Measurements from ENCODE around the gene C6orf89. TPM values are rescaled to one million over a fixed set of nuclear protein-coding genes. Genes with fewer than 3 reads are reported as not detected.

Gene C6orf89
- polyA plus RNA-seq, 1 donor (not counting 4 experiments of a cell fraction or from before 2014, with no cell fraction given): 29.0 TPM

DNA sequence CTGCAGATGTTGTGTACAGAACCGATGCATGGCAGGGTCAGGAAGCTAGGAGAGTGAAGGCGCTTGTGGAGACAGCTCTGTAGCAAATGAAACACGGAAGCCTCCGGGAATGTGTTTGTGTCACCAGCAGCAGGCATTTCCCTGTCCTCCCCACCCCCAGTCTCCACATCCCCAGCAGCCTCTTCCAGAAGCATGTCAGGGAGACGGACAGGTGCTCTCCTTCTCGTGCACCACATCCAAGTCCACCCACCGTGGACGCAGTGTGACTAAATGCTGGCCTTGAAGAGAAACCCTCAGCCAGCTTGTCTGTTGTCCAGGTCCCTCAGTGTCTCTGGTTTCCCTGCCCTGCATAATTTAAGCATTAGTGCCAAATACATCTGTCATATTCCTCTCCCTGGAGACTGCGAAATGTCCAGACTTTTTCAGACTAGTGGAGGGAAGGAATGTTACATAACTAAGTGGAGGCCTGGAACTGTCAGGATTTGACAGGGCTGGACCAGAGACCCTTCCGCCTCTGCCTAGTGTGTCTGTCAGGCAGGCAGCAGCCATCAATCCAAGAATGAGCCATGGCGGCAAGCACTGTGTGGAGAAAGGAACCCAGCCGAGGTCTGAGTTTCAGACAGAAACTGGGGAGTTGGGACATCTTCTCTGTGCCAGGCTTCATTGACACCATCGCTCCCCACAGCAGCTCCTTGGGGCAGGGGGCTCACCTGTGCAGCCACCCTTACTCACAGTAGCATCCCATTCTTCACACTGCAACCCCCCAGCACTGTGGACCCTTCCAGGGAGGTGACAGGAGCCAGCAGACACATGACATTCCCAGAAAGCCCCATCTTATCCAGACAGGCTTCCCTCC lies 42.2 kb downstream of the C6orf89 start:
- no peak overlapping the region for H2AFZ ChIP-seq (ENCODE audit: control insufficient read depth, low read length)
- H3K4me1 ChIP-seq (ENCODE audit: control insufficient read depth, extremely low read depth, insufficient read depth, low read length): peaks cover 2% of the 10 kb centered on the region
- no peaks in the 10 kb centered on the region for H3K9me1 ChIP-seq (ENCODE audit: control insufficient read depth, extremely low read depth, insufficient read depth, low read length)
- no peak overlapping the region for H3K27ac ChIP-seq (ENCODE audit: control insufficient read depth, insufficient read depth, low read length)
- DNase-seq (ENCODE audit: low read depth, low spot score) (no peak), FAIRE-seq (no peak)
- no peaks in the 10 kb centered on the region for H3K9me3 ChIP-seq (ENCODE audit: control insufficient read depth, low read depth, low read length)
- no peaks in the 10 kb centered on the region for H3K79me2 ChIP-seq (ENCODE audit: control insufficient read depth, insufficient read depth, low read length)
- dilution Hi-C loops (cut with MboI; ENCODE audit: extremely low pct_ligation_motif_present, low sequenced_read_pairs): no loop called here
- peaks cover 7 to 12% of the 10 kb centered on the region in 2 experiments for H3K36me3 ChIP-seq (ENCODE audit: control insufficient read depth in 2 of 2, extremely low read depth in 1 of 2, insufficient read depth in 2 of 2, low read length in 2 of 2)
- TF ChIP-seq, protein P1, sequence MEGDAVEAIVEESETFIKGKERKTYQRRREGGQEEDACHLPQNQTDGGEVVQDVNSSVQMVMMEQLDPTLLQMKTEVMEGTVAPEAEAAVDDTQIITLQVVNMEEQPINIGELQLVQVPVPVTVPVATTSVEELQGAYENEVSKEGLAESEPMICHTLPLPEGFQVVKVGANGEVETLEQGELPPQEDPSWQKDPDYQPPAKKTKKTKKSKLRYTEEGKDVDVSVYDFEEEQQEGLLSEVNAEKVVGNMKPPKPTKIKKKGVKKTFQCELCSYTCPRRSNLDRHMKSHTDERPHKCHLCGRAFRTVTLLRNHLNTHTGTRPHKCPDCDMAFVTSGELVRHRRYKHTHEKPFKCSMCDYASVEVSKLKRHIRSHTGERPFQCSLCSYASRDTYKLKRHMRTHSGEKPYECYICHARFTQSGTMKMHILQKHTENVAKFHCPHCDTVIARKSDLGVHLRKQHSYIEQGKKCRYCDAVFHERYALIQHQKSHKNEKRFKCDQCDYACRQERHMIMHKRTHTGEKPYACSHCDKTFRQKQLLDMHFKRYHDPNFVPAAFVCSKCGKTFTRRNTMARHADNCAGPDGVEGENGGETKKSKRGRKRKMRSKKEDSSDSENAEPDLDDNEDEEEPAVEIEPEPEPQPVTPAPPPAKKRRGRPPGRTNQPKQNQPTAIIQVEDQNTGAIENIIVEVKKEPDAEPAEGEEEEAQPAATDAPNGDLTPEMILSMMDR (optimal IDR thresholded peaks at IDR 0.05 in 1 of 3, IDR thresholded peaks at IDR 0.05 in 1 of 3, conservative IDR thresholded peaks at IDR 0.05 in 1 of 3; ENCODE audit: extremely low read depth in 1 of 3, insufficient read depth in 2 of 3, low read length in 3 of 3): no peak
- no peak for TF ChIP-seq EZH2 (IDR thresholded peaks at IDR 0.05; ENCODE audit: low read length)
- no peak overlapping the region for H3K4me3 ChIP-seq (ENCODE audit: control insufficient read depth in 2 of 3, extremely low read depth in 1 of 3, insufficient read depth in 2 of 3, low read depth in 1 of 3, low read length in 3 of 3)
- no peak overlapping the region for H3K9ac ChIP-seq (ENCODE audit: control insufficient read depth, extremely low read depth, insufficient read depth, low read length)
- H3K27me3 ChIP-seq (ENCODE audit: control insufficient read depth, extremely low read depth, insufficient read depth, low read length): no peaks in the 10 kb centered on the region
- no peak overlapping the region for H3K4me2 ChIP-seq (ENCODE audit: control insufficient read depth, extremely low read depth, insufficient read depth, low read depth, low read length)
- H4K20me1 ChIP-seq (ENCODE audit: control insufficient read depth, extremely low read depth, insufficient read depth, low read length): no peaks in the 10 kb centered on the region

DNA sequence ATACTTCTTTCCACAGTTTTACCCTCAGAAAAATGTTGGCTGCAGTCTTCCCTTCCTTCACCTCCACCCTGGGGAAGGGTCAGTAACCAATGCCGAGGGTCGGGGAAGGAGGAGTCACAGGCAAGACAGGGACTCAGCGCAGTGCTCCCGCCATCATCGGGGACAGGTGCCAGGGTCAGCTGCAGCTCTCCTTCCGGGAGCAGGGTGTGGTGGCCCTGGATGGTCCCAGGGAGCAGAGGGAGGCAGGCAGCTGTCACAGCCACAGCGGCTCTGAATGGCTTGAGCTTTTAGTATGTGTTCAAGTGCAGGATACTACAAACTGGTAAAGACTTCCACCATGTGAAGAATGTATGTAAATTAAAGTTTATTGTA lies 42.8 kb downstream of the C6orf89 start:
- peaks cover 6% of the 10 kb centered on the region for H3K4me1 ChIP-seq (ENCODE audit: control insufficient read depth, extremely low read depth, insufficient read depth, low read length)
- H3K4me2 ChIP-seq (ENCODE audit: control insufficient read depth, extremely low read depth, insufficient read depth, low read depth, low read length): no peak overlapping the region

More for the DNA sequence above, 42.8 kb downstream of the C6orf89 start:
- Histone ChIP-seq H2AFZ (ENCODE audit: control insufficient read depth, low read length) (no peak overlapping the region), H3K9me3 (ENCODE audit: control insufficient read depth, low read depth, low read length) (no peaks in the 10 kb centered on the region), H3K27me3 (ENCODE audit: control insufficient read depth, extremely low read depth, insufficient read depth, low read length) (no peaks in the 10 kb centered on the region), H4K20me1 (ENCODE audit: control insufficient read depth, extremely low read depth, insufficient read depth, low read length) (no peaks in the 10 kb centered on the region), H3K4me3 (ENCODE audit: control insufficient read depth in 2 of 3, extremely low read depth in 1 of 3, insufficient read depth in 2 of 3, low read depth in 1 of 3, low read length in 3 of 3) (no peak overlapping the region), H3K9me1 (ENCODE audit: control insufficient read depth, extremely low read depth, insufficient read depth, low read length) (no peaks in the 10 kb centered on the region), H3K79me2 (ENCODE audit: control insufficient read depth, insufficient read depth, low read length) (no peaks in the 10 kb centered on the region), H3K27ac (ENCODE audit: control insufficient read depth, insufficient read depth, low read length) (no peak overlapping the region), H3K36me3 (ENCODE audit: control insufficient read depth in 2 of 2, extremely low read depth in 1 of 2, insufficient read depth in 2 of 2, low read length in 2 of 2) (peaks cover 5 to 9% of the 10 kb centered on the region in 2 experiments), H3K9ac (ENCODE audit: control insufficient read depth, extremely low read depth, insufficient read depth, low read length) (no peak overlapping the region)
- FAIRE-seq: no peak
- dilution Hi-C loops (cut with MboI; ENCODE audit: extremely low pct_ligation_motif_present, low sequenced_read_pairs): no loop called here
- TF ChIP-seq, protein P1 (optimal IDR thresholded peaks at IDR 0.05 in 1 of 3, IDR thresholded peaks at IDR 0.05 in 1 of 3, conservative IDR thresholded peaks at IDR 0.05 in 1 of 3; ENCODE audit: extremely low read depth in 1 of 3, insufficient read depth in 2 of 3, low read length in 3 of 3): no peak
- no peak for TF ChIP-seq EZH2 (IDR thresholded peaks at IDR 0.05; ENCODE audit: low read length)
- no peak for DNase-seq (ENCODE audit: low read depth, low spot score)

Data from keratinocyte (primary cell).